Vagina (tissue), 2 donors: ENCODE measurements around the gene FRMPD4. TPM values are rescaled to one million over a fixed set of nuclear protein-coding genes. Genes with fewer than 3 reads are reported as not detected.

Source experiments
- DNase-seq, 2 donors: peaks; one replicate each; pipeline ENCODE4 v3.0.0-alpha.2; 2017; ENCODE audit errors: extremely low spot score in 2 of 2
- H3K27ac ChIP-seq: fragments of 200-600 bp; sonication (generic); one replicate; pipeline ENCODE4 v1.5.1; 2019
- H3K27me3 ChIP-seq: fragments of 200-600 bp; sonication (generic); one replicate; pipeline ENCODE4 v1.5.1; 2019
- H3K36me3 ChIP-seq, 2 donors: fragments of 200-600 bp; sonication (generic); one replicate each; pipeline ENCODE4 v1.5.1; 2017 to 2019
- H3K4me1 ChIP-seq: fragments of 200-600 bp; sonication (generic); one replicate; pipeline ENCODE4 v1.5.1; 2019
- H3K4me3 ChIP-seq, 2 donors: fragments of 200-600 bp; sonication (generic); 1 replicate in 1 of 2; 2 replicates in 1 of 2; pipeline ENCODE4 v1.5.1; 2016 to 2019
- H3K9me3 ChIP-seq: fragments of 200-600 bp; sonication (generic); one replicate; pipeline ENCODE4 v1.5.1; 2019
- POLR2A ChIP-seq, 2 donors: fragments of 450-650 bp; IDR thresholded peaks; one replicate each; pipeline ENCODE4 v1.6.1; 2017; ENCODE audit warnings: antibody characterized with exemption in 2 of 2, mild to moderate bottlenecking in 2 of 2, moderate library complexity in 2 of 2
- POLR2AphosphoS5 ChIP-seq, 2 donors: sonication (generic); formaldehyde crosslinking; IDR thresholded peaks; one replicate each; pipeline ENCODE4 v1.9.0; 2017; ENCODE audit warnings: antibody characterized with exemption in 2 of 2, mild to moderate bottlenecking in 2 of 2, low read depth in 1 of 2; ENCODE audit not compliant: insufficient read depth in 1 of 2
- intact Hi-C: fragments of 100-400 bp; cut with DNase I; formaldehyde crosslinking; loops from one replicate; pipeline ENCODE4 v1.15.1; 2023
- total RNA-seq: library from RNA; depleted of rRNA; stranded (reverse); fragments of >200 nt; gene quantifications from one replicate; pipeline ENCODE4 v1.2.3, GENCODE V29; 2016
- TF ChIP-seq, protein P1 (sequence below), 3 experiments: fragments of 450-650 bp in 2 of 3; fragments of 200-600 bp in 1 of 3; sonication (generic) in 1 of 3; IDR thresholded peaks; one replicate each; pipeline ENCODE4 v1.5.1; 2017 to 2019; ENCODE audit warnings: antibody characterized with exemption in 3 of 3, mild to moderate bottlenecking in 2 of 3, moderate library complexity in 2 of 3

The FRMPD4 gene
- total RNA-seq, 1 donor from 2014 or later = not detected

DNA sequence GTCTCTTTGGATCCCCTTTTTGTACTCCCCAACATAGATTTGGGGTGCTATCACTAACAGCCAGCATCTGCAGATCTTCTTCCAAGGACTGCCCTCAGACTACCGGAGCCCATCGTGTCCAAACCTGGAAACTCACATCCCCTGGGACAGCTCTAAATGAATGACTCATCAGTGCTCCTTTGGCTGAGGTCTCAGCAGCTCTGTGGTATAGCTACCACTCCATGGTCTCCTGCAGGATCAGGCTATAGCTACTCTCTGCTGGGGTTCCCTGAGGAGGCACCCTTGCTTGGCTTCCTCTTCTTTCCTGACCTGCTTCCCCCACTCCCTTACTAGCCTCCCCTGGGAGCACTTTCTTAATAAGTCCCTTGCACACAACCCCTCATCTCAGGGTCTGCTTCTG lies 555.5 kb downstream of the FRMPD4 start:
- no peak overlapping the region for H3K4me3 ChIP-seq
- intact Hi-C loops = no loop called here
- H3K27ac ChIP-seq = no peak overlapping the region
- no peaks in the 10 kb centered on the region for H3K4me1 ChIP-seq
- no peaks in the 10 kb centered on the region for H3K27me3 ChIP-seq
- H3K9me3 ChIP-seq = no peaks in the 10 kb centered on the region
- TF ChIP-seq, protein P1, sequence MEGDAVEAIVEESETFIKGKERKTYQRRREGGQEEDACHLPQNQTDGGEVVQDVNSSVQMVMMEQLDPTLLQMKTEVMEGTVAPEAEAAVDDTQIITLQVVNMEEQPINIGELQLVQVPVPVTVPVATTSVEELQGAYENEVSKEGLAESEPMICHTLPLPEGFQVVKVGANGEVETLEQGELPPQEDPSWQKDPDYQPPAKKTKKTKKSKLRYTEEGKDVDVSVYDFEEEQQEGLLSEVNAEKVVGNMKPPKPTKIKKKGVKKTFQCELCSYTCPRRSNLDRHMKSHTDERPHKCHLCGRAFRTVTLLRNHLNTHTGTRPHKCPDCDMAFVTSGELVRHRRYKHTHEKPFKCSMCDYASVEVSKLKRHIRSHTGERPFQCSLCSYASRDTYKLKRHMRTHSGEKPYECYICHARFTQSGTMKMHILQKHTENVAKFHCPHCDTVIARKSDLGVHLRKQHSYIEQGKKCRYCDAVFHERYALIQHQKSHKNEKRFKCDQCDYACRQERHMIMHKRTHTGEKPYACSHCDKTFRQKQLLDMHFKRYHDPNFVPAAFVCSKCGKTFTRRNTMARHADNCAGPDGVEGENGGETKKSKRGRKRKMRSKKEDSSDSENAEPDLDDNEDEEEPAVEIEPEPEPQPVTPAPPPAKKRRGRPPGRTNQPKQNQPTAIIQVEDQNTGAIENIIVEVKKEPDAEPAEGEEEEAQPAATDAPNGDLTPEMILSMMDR (IDR thresholded peaks at IDR 0.05) = no peak
- no peak for TF ChIP-seq POLR2A (IDR thresholded peaks at IDR 0.05)
- no peak for TF ChIP-seq POLR2AphosphoS5 (IDR thresholded peaks at IDR 0.05; ENCODE audit: insufficient read depth in 1 of 2, low read depth in 1 of 2)
- DNase-seq = no peak
- no peaks in the 10 kb centered on the region for H3K36me3 ChIP-seq

DNA sequence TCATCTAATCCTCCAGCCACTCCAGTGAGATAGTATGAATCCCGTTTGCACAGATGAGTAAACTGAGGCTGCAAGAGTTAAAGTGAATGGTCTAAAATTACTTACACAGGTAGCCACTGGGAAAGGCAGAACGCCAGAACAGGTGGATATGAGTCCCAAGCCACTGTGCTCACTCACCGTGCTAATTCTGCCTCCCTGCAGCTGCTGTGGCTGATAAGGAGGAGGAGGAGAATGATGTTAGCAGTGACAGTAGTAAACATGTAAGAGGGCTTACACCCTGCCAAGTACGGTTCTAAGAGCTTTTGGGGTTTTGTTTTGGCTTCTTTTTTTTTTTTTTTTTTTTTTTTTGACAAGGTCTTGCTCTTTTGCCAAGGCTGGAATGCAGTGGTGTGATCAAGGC lies 562.5 kb downstream of the FRMPD4 start:
- no peak overlapping the region for H3K27ac ChIP-seq
- H3K9me3 ChIP-seq = no peaks in the 10 kb centered on the region
- no peak for TF ChIP-seq POLR2A (IDR thresholded peaks at IDR 0.05)
- TF ChIP-seq, protein P1 (IDR thresholded peaks at IDR 0.05) = no peak
- TF ChIP-seq POLR2AphosphoS5 (IDR thresholded peaks at IDR 0.05; ENCODE audit: insufficient read depth in 1 of 2, low read depth in 1 of 2) = no peak
- no peak for DNase-seq
- intact Hi-C loops = no loop called here
- H3K4me3 ChIP-seq = no peak overlapping the region
- no peaks in the 10 kb centered on the region for H3K36me3 ChIP-seq
- no peaks in the 10 kb centered on the region for H3K4me1 ChIP-seq
- no peaks in the 10 kb centered on the region for H3K27me3 ChIP-seq

DNA sequence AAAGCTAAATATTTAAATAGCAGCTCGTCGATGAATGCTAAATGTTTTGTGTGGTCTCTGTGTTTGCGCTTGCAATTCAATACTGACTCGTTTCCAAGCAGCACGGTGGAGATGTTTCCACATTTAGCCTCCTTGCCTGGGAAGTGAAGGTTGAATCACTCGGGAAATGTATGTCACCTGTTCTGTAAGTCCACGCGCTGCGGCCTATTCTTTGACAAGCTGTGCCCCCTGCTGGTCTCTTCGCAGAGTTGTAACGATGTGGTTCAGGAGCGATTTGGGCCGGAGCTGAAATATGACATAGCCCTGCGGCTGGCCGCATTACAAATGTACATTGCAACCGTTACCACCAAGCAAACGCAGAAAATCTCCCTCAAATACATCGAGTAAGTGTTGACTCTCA lies 563.4 kb downstream of the FRMPD4 start:
- Histone ChIP-seq H3K27me3 (no peaks in the 10 kb centered on the region), H3K4me1 (no peaks in the 10 kb centered on the region), H3K27ac (no peak overlapping the region), H3K36me3 (no peaks in the 10 kb centered on the region), H3K4me3 (no peak overlapping the region), H3K9me3 (no peaks in the 10 kb centered on the region)
- TF ChIP-seq, protein P1 (IDR thresholded peaks at IDR 0.05) = peak in 2 of 3 experiments; percentile 12 to 36
- no peak for TF ChIP-seq POLR2AphosphoS5 (IDR thresholded peaks at IDR 0.05; ENCODE audit: insufficient read depth in 1 of 2, low read depth in 1 of 2)
- DNase-seq = no peak
- intact Hi-C loops = no loop called here

DNA sequence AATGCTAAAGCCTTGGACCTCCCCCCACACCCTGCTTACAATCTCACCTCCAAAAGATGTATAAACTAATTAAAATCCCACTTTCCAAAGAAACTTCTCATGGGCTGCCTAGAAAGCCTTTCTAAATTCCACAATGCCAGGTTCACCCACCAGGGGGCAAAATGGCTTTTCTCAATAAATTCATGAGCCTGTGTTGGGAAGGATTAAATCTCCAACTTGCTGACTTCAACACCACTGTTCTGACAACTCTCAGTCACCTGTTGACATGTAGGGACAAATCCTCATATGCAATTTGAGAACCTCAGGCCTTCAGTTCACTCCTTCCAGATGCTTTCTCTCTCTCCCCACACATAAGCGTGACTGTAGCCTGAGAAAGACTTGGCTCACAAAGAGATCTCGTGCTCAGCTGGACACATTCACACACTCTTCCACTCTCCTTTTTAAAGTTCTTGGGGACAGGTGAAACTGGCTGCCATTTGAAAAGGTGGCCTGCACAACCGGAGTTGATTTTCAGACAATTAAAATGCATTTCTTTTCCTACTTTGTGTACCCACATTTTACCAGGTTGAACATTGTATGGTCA lies 564.3 kb downstream of the FRMPD4 start:
- TF ChIP-seq POLR2A (IDR thresholded peaks at IDR 0.05) (no peak), POLR2AphosphoS5 (IDR thresholded peaks at IDR 0.05; ENCODE audit: insufficient read depth in 1 of 2, low read depth in 1 of 2) (no peak)
- TF ChIP-seq, protein P1 (IDR thresholded peaks at IDR 0.05) = no peak
- DNase-seq = no peak
- intact Hi-C loops = no loop called here
- Histone ChIP-seq H3K27me3 (no peaks in the 10 kb centered on the region), H3K36me3 (no peaks in the 10 kb centered on the region), H3K27ac (no peak overlapping the region), H3K9me3 (no peaks in the 10 kb centered on the region), H3K4me3 (no peak overlapping the region), H3K4me1 (no peaks in the 10 kb centered on the region)

DNA sequence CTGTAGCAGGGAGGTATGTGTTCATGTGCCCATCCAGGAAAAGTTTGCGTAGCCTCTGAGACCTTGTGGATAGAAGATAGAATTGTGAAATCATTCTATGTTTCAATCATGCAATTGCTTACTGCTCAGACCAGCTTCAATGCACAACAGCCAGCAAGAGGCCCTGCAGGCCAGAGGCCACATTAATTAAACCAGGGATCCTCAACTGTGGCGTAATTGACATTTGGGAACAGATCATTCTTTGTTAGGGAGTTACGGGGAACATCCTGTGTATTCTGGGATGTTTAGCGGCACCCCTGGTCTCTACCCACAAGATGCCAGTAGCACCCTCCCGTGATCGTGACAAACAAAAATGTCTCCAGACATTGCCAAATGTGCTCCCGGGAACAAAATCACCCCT lies 566.4 kb downstream of the FRMPD4 start:
- no peak overlapping the region for H3K27ac ChIP-seq
- H3K4me3 ChIP-seq = no peak overlapping the region
- H3K27me3 ChIP-seq = no peaks in the 10 kb centered on the region
- TF ChIP-seq POLR2AphosphoS5 (IDR thresholded peaks at IDR 0.05; ENCODE audit: insufficient read depth in 1 of 2, low read depth in 1 of 2) (no peak), POLR2A (IDR thresholded peaks at IDR 0.05) (no peak)
- TF ChIP-seq, protein P1 (IDR thresholded peaks at IDR 0.05) = no peak
- intact Hi-C loops = no loop called here
- H3K36me3 ChIP-seq = no peaks in the 10 kb centered on the region
- no peaks in the 10 kb centered on the region for H3K4me1 ChIP-seq
- no peak for DNase-seq
- H3K9me3 ChIP-seq = no peaks in the 10 kb centered on the region
